NT2/D1 (cell line): Measurements from ENCODE around the gene BRINP2.

Experiments used
- SUZ12 ChIP-seq: IDR thresholded peaks from 2 replicates; pipeline ENCODE4 v1.6.1; 2011; ENCODE audit not compliant: insufficient read length, insufficient read depth; ENCODE audit errors: extremely low read depth
- ZNF274 ChIP-seq: IDR thresholded peaks from 2 replicates; pipeline ENCODE4 v1.6.1; 2011; ENCODE audit warnings: mild to moderate bottlenecking, low read depth, low read length

GRCh38 chr1:177210071-177210470, 39.3 kb downstream of the BRINP2 start:
- TF ChIP-seq ZNF274 (no peak), SUZ12 (no peak)
